GM21576 (cell line): Measurements from ENCODE around the gene DOHH.
"Not testable (repeated sequence)": the region's sequence is repeated elsewhere in the genome, so short reads cannot be mapped to it uniquely, and the experiment has no call there.

ENCODE experiments used
- ATAC-seq: cut with Tn5 transposase; IDR thresholded peaks from one replicate; pipeline ENCODE4 v1.9.1; 2021; ENCODE audit warnings: mild to moderate bottlenecking, moderate library complexity; ENCODE audit not compliant: unreplicated experiment

DOHH gene

GRCh38 chr19:3520166-3521103, 20.0 kb upstream of the DOHH start:
- no peak for ATAC-seq

- no peak for ATAC-seq
Measured at GRCh38 chr19:3519126-3519525, 18.7 kb upstream of the DOHH start.

GRCh38 chr19:3518659-3519058, 18.2 kb upstream of the DOHH start:
- ATAC-seq, result no peak

GRCh38 chr19:3518255-3518654, 17.8 kb upstream of the DOHH start:
- ATAC-seq, result no peak

DNA sequence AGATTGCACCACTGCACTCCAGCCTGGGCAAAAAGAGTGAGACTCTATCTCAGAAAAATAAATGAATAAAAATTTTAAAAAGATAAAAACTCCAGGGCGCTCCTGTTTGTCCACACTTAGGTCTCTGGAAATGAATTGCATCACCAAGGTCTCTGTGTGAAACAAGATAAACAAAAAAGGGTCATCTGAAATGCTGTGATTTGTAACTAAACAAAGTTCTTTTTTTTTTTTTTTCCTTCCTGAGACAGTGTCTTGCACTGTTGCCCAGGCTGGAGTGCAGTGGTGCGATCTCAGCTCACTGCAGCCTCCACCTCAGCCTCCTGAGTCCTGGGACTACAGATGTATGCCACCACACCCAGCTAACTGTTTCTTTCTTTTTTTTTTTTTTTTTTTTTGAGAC, 17.2 kb upstream of the DOHH start:
- ATAC-seq, result no peak

DNA sequence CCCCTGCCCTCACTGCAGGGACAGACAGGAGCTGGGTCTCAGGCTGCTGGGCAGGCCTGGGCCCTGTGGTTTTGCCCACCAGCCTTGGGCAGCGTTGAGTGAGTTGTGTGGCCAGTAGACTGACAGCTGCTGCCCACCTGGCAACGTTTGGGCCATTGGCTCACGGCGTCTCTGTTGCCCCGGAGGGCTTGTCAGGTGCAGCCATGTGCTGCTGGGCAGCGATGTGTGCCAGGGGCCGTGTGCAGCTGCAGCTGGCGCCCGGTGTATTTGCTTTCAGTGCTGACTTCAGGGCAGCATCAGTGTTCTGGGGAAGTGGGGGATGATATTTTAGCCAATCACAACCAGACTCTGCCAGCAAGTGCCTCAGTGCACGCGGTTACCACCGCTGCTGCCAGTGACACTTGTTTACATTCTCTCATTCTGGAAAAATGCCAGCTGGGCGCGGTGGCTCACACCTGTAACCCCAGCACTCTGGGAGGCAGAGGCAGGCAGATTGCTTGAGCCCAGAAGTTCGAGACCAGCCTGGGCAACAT, 16.3 kb upstream of the DOHH start:
- ATAC-seq, result no peak

DNA sequence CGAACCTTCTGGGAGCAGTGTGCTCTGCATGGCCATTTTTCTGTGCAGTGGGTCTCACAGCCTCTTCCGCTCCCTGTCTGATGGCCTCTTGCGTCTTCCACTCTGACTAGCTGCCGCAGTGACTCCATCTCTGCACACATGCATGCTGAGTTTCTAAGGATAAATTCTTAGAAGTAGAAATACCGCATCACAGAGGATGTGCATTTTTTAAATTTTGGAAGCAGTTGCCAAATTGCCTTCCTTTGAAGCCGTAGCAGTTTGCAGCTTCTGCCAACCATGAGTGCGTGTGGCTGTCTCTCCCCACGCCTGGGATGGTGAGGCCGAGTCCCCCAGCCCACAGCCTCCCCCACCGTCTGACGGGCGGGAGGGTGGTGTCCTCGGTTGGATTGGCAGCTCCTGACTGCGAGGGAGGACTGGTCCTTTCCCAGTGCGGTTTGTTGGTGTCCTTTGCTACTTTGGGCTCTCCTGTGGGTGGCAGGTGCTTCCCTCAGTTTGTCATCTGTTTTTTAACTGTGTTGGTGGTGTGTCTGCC, 15.5 kb upstream of the DOHH start:
- ATAC-seq, result no peak

- no peak for ATAC-seq
Measured at GRCh38 chr19:3514930-3515329, 14.5 kb upstream of the DOHH start.

DNA sequence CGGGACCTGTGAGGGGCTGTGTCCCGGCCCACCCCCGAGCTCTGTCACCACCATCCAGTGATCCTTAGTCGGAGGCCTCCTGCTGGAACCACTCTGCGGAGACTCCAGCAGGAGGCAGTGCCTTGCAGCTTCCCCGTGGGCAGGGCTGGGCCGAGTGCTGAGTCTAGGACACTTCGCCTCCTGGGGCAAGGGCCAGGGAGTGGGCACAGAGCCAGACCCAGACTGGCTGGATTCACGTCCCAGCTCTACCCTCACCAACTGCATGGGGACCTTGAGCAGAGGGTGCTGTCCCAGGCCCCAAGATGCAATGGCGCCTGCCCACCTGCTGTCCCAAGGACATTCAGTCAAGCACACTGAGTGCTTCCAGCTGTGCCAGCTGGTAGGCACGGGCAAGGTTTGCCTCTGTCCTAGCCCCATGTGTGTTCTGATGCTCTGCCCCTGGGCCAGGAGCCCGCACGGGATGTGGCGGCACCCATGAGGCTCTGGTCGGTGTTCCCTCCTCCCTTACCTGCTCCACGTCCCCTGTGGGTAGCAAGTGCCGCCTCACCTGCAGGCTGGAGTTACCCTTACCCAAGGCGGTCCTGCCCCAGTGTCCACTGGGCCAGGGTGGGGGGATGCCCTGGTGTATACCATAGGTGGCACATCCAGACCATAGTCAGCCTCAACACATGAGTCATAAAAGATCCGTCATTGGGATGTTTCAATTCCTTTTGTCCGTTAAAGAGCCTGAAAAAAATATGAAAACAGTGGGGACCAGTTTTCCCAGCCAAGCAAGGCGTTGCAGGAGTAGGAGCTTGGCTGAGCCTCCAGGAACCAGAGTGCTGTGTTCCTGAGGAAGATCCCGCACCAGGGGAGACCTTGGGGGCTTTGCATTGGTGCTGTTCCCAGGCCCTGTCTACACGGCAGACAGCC, 13.0 kb upstream of the DOHH start:
- no peak for ATAC-seq

DNA sequence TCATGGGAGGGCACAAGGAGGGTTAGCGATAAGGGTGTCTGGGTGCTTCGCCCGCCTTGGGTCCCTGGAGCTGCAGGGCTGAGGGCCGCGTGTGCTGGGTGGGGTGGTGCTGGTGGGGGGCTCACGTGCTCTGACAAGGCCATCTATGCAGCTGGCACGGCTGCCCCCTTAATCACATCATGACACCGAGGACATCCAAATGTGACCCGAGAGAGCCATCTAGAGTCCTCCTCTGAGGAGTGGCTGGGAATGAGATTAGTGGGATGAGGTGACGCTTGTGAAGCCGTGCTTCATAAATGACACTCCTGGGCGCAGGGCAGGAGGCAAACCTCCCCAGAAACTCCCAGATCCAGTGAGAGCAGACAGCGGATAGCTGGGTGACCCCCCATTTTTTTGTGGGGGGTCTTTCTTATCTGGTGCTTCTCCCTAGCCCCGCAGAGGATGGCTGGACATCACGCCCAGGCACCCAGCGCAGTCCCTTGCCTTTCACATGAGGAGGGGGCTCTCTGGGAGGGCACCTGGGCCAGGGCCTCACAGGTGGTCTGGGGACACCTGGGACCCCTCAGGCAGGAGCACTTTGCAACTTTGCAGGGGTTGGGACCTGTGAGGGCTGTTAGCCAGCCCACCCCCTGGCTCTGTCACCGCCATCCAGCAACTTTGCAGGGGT, 12.2 kb upstream of the DOHH start:
- no peak for ATAC-seq

DNA sequence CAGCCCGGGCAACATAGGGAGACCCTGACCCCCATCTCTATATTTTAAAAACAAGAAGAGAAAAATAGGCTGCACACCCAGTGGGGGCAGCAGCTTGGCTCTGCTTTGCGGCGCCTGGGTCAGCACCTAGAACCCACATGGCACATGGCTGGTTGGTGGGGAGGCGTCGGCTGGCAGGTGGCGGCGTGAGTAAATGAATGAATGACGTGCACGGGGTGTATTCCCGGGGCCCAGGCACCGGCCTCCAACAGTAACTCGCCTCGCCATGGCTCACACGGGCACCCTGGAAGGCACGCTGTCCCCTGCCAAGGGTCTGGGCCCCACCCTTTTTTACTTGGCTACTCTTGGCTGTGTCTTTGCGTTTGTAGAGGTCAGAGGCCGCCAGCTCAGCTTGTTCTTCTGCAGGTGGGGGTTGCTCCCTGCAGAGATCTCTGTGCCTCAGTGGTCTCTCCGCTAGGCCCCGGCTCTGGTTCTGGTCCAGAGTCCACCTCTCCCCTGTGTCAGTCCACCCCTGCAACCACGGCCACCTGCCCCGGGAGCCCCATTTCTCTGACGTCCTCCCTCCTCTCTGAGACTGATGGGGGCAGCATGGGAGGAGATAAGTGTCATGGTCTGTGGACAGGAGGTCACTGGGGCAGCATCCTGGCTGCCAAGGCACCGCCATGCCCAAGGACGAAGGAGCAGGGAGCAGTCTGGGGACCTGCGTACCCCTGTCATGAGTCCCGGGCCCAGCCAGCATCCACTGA, 11.2 kb upstream of the DOHH start:
- ATAC-seq, result no peak

DNA sequence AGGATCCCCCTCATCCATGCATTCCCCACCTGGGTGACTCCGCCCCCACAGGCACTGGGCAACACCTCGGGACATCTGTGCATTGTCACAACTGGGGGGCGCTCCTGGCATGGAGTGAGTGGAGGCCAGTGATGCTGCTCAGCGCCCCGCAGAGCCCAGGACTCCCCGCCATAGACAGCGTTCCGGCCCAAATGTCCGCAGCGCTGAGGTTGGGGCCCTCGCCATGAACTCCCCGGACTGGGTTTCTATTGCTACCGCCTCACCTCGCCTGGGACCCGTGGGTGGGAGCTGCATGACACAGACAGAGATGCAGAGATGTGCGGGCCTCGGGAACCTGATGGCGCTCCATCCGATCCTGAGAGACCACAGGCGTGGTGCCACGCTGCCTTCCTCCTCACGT, 10.3 kb upstream of the DOHH start:
- no peak for ATAC-seq

DNA sequence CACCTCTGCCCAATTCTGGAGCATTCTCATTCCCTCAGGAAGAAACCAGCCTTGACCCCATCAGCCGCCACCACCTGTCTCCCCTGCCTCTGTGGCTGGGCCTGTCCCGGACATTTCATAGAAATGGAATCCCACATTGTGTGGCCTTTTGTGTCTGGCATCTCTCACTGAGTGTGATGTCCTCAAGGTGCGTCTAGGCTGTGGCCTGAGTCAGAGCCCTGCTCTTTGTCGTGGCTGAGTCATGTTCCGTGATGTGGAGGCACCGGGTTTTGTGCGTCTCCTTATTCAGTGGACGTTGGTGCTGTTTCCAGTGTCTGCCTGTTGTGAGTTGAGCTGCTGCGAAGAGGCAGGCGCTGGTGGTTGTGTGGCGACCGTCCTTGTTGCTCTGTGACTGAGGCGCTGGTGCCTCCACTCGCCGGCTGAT, 9.1 kb upstream of the DOHH start:
- ATAC-seq, result no peak

DNA sequence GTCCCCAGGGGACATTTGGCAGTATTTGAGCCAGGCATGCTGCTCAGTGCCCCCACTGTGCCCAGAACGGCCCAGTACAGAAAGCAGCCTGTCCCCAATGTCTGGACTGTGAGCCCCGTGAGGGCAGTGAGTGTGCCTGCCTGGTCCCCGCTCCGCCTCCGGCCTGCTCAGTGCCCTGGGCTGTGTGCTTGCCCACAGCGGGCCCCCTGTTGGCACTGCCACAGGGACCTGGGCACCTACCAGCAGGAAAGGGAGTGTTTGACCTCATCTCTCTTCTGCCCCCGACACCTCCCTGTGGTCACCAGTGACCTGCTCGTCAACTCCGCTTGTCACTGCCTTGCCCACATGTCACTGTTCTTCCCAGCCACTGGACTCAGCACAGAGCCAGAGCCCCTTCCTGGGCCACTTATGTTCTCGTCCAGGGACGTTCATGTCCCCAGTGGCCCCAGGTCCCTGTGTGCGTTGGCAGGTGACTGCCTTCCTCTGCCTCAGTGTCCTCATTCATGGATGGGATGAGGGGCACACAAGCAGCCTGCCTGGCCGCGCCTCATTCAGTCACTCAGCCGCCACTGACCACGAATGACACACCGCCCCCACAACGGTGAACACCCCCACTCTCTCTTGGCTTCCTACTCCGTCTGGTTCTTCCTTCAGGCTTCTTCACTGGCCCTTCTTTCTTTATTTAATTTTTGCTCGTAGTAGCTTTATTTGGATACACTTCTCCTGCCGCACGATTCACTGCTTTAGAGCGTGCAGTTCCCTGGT, 8.5 kb upstream of the DOHH start:
- ATAC-seq, result no peak

- ATAC-seq, result not testable (repeated sequence)
Measured at GRCh38 chr19:3508121-3508661, 7.7 kb upstream of the DOHH start.

DNA sequence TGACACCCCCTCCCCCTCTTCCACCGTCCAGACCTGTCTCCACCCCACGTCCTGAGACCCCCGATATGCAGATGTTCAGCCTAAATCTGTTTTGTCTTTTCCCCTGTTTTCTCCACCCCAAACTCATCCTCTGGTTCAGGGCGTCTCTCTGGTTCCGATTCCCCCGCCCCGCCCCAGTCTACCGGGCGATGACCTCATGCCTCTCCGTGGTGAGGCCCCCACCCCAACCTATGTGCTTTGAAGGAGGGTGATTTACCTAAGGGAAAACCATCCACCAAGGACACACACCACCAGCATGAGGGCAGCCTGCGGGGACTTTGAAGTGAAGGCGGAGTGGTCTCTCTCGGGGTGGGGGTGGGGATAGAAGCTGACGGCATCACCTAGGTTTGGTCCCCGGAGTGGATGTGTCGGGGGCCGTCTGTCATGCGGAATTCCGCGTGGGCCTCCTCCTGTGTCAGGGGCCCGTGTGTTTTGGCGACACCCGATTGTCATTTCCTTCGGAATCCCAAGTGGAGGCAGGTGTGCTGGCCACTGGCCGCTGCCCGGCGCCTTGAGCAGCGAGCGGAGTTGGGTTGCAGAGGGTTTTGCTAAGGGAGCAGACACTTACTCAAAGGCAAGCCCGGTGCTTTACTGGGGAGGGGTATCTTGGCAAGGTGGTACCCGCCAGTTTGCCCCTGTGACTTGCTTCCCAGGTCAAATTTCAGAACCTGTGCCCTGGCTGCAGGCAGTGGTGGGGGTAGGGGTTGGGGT, 7.1 kb upstream of the DOHH start:
- no peak for ATAC-seq

DNA sequence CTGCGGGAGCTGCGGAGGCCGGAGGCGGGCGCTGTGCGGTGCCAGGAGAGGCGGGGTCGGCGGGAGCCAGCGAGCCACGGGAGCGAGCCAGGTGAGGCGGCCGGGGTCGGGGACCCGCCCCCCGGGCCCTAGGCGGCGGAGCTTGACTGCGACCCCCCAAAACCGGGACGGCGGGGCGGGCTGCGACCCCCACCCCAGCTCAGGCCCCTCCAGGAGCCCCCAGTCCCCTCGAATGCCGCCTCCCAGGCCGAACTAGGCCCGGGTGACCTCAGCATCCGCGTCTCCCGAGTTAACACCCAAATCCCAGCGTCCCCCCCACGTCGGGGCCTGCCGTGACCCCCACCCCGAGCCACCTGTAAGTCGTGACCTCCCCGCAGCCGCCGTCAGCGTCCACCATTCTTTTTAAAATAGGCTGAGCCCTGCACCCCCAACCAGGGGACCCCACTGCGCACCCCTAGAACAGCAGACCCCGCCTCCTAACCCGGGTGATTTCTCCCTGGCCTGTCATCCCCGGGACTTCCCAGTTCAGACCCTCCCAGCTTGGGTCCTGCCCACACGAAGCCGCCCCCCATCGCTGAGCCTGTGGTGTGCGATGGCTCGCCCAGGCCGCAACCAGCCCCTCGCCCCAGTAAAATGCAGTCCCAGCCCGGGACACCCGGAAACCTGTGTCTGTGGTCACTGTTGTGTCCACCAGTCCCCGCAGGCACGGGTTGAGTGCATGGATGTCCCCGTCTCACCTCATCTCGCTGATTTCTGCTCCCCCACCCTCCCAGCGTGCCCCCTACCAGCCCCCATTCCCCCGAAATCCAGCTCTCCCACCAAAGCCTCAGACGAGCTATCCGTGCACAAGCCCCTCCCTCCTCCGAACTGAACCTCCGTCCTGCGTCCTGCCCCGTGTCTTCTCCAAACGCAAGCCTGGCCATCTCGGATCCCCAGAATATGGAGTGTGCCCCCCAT, 6.2 kb upstream of the DOHH start:
- ATAC-seq, result peak; percentile 23
